ENCODE measurements around the gene PLS3. TPM values are rescaled to one million over a fixed set of nuclear protein-coding genes. Genes with fewer than 3 reads are reported as not detected.

Gene PLS3
- total RNA-seq, 4 donors from 2014 or later: 129 to 202 (median 171) TPM

DNA sequence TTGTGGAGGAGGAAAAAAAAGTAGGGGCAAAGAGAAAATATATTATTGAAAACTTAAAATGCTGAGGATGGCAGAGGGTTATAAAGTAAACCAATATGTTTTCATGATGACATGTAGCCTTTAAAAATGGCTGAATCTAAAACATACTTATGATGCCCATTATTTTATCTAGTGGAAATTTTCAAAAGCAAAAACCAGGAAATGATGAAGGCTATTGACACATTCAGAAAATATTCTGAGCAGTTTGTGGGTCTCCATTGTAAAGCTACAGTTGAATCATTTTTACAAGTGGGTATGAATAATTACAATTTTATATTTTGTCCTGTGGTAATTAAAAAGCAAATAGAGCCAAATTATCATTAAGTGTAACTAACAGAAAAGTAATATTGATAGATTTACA is 10.7 kb downstream of the PLS3 start:
- TF ChIP-seq, protein P1, sequence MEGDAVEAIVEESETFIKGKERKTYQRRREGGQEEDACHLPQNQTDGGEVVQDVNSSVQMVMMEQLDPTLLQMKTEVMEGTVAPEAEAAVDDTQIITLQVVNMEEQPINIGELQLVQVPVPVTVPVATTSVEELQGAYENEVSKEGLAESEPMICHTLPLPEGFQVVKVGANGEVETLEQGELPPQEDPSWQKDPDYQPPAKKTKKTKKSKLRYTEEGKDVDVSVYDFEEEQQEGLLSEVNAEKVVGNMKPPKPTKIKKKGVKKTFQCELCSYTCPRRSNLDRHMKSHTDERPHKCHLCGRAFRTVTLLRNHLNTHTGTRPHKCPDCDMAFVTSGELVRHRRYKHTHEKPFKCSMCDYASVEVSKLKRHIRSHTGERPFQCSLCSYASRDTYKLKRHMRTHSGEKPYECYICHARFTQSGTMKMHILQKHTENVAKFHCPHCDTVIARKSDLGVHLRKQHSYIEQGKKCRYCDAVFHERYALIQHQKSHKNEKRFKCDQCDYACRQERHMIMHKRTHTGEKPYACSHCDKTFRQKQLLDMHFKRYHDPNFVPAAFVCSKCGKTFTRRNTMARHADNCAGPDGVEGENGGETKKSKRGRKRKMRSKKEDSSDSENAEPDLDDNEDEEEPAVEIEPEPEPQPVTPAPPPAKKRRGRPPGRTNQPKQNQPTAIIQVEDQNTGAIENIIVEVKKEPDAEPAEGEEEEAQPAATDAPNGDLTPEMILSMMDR (IDR thresholded peaks at IDR 0.05): no peak
- no peak for TF ChIP-seq POLR2A (IDR thresholded peaks at IDR 0.05)
- intact Hi-C loops (cut with DNase I; ENCODE audit: low total_unique reads): no loop called here
- DNase-seq (ENCODE audit: low spot score in 2 of 2): no peak
- no peak overlapping the region for H3K4me3 ChIP-seq (ENCODE audit: low read depth, poor library complexity, severe bottlenecking)

DNA sequence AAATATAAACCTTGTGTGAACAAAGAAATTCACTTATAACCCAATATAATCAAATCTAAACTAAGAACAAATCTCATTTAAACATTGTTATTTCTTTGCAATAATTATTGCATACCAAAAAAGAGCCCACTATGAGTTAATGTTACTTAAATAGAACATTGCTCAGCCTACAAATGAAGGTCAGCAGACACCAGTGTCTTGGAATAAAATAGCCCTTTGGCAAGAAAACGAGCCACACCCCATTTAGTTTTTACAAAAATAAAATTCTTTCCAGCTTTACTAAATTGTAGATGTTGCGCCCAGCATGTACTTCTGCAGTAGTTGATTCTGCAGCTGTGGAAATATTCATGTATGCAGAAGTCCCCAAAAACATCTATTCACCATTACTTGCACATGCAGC is 12.2 kb downstream of the PLS3 start:
- 29 to 34% methylated on average over 2 of the region's 2 CpGs for WGBS, 2 donors

DNA sequence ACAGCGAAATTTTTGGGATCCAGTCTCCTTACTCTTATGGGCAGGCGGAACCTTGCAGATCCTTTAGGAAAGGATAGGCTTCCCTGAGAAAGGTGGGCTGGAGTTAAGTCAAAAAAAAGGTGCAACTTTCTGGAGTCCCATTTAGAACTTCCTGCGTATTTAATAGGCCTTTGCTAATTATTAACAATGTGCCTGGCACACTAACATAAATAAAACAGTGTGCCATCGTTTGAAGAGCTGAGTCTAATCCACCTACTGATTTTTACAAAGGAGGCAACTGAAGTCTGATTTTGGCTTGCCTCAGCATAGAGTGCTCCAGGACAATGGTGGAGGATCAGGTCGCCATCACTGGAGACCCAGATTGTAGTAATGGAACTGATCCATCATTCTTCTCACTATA is 15.7 kb downstream of the PLS3 start:
- H3K4me3 ChIP-seq (ENCODE audit: low read depth, poor library complexity, severe bottlenecking): no peak overlapping the region
- WGBS, 2 donors: 77 to 82% methylated on average over 5 of the region's 5 CpGs
- intact Hi-C loops (cut with DNase I; ENCODE audit: low total_unique reads): no loop called here
- DNase-seq (ENCODE audit: low spot score in 2 of 2): no peak
- TF ChIP-seq, protein P1 (IDR thresholded peaks at IDR 0.05): no peak
- no peak for TF ChIP-seq POLR2A (IDR thresholded peaks at IDR 0.05)

More for the DNA sequence above, 12.2 kb downstream of the PLS3 start:
- no peak overlapping the region for H3K4me3 ChIP-seq (ENCODE audit: low read depth, poor library complexity, severe bottlenecking)
- peak in 1 of 2 donors; percentile 24 for DNase-seq (ENCODE audit: low spot score in 2 of 2)
- intact Hi-C loops (cut with DNase I; ENCODE audit: low total_unique reads): no loop called here
- TF ChIP-seq, protein P1 (IDR thresholded peaks at IDR 0.05): no peak
- TF ChIP-seq POLR2A (IDR thresholded peaks at IDR 0.05): no peak

- no peak for DNase-seq (ENCODE audit: low spot score in 2 of 2)
- WGBS, 2 donors: 89 to 98% methylated on average over 2 of the region's 2 CpGs
- no peak overlapping the region for H3K4me3 ChIP-seq (ENCODE audit: low read depth, poor library complexity, severe bottlenecking)
- TF ChIP-seq, protein P1 (IDR thresholded peaks at IDR 0.05): no peak
- no peak for TF ChIP-seq POLR2A (IDR thresholded peaks at IDR 0.05)
- intact Hi-C loops (cut with DNase I; ENCODE audit: low total_unique reads): no loop called here
These were observed 18.4 kb downstream of the PLS3 start for GRCh38 chrX:115579327-115579726.

- no peak for TF ChIP-seq POLR2A (IDR thresholded peaks at IDR 0.05)
- TF ChIP-seq, protein P1 (IDR thresholded peaks at IDR 0.05): no peak
- intact Hi-C loops (cut with DNase I; ENCODE audit: low total_unique reads): no loop called here
- WGBS, 2 donors: 74 to 86% methylated on average over 7 to 8 of the region's 8 CpGs
These were observed 18.9 kb downstream of the PLS3 start for GRCh38 chrX:115579786-115580294.

More at GRCh38 chrX:115579786-115580294, 18.9 kb downstream of the PLS3 start:
- no peak overlapping the region for H3K4me3 ChIP-seq (ENCODE audit: low read depth, poor library complexity, severe bottlenecking)
- no peak for DNase-seq (ENCODE audit: low spot score in 2 of 2)

Data from lower leg skin (tissue), 4 donors.